Measurements from ENCODE around the gene RPEL1. TPM values are rescaled to one million over a fixed set of nuclear protein-coding genes. Genes with fewer than 3 reads are reported as not detected.

Gene RPEL1
- total and polyA plus RNA-seq, 2 of the 8 experiments (the other 6 are each of a cell fraction or from before 2014, with no cell fraction given), result 0.12 TPM; not detected in 1

GRCh38 chr10:103246324-103246723 lies 637 bp downstream of the RPEL1 start (continued):
- no peak for TF ChIP-seq SP2 (IDR thresholded peaks at IDR 0.05; ENCODE audit: low read length)
- no peak for TF ChIP-seq CREB1 (IDR thresholded peaks at IDR 0.05)
- TF ChIP-seq GTF2F1 (IDR thresholded peaks at IDR 0.05; ENCODE audit: borderline replicate concordance, low read depth, low read length), result no peak
